SH-SY5Y (cell line): Measurements from ENCODE around the gene LSR.

Source experiments
- GATA2 ChIP-seq: IDR thresholded peaks from 2 replicates; pipeline ENCODE4 v1.6.1; 2011; ENCODE audit warnings: mild to moderate bottlenecking, low read depth, low read length
- GATA3 ChIP-seq: IDR thresholded peaks from 2 replicates; pipeline ENCODE4 v1.6.1; 2011; ENCODE audit warnings: low read depth, mild to moderate bottlenecking, low read length, moderate library complexity

GRCh38 chr19:35232912-35233311, 15.9 kb upstream of the LSR start:
- TF ChIP-seq GATA2 (no peak), GATA3 (no peak)
